GM19238 (cell line): ENCODE data around the gene ZNF705A.
"Not testable (repeated sequence)": the region's sequence is repeated elsewhere in the genome, so short reads cannot be mapped to it uniquely, and the experiment has no call there.

Source experiments
- DNase-seq: peaks from one replicate; pipeline ENCODE4 v3.0.0; 2011; ENCODE audit warnings: low spot score; ENCODE audit not compliant: insufficient read length

Gene ZNF705A

DNA sequence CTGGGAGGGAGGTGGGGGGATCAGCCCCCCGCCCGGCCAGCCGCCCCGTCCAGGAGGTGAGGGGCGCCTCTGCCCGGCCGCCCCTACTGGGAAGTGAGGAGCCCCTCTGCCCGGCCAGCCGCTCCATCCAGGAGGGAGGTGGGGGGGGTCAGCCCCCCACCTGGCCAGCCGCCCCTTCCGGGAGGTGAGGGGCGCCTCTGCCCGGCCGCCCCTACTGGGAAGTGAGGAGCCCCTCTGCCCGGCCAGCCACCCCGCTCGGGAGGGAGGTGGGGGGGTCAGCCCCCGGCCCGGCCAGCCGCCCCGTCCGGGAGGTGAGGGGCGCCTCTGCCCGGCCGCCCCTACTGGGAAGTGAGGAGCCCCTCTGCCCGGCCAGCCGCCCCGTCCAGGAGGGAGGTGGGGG is 27.4 kb downstream of the ZNF705A start:
- DNase-seq: not testable (repeated sequence)

DNA sequence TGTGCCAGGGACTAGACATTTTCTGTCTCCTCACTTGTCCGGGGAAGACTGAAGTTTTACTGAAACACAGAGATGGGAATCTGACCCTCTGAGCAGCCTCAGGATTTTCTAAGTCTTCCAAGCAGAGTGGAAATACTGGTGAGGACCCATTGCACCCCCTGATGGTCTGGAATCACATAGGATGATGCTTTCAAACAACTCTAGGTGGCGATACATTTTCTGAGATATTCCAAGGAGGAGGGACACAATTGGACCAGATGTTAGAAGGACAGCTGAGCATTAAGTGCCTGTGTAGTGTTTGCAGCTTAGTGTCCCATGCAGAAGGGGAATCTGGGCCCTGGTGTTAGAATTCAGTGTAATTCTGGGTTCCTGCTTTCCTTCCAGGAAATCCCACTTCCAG is 31.3 kb downstream of the ZNF705A start:
- DNase-seq: not testable (repeated sequence)

DNA sequence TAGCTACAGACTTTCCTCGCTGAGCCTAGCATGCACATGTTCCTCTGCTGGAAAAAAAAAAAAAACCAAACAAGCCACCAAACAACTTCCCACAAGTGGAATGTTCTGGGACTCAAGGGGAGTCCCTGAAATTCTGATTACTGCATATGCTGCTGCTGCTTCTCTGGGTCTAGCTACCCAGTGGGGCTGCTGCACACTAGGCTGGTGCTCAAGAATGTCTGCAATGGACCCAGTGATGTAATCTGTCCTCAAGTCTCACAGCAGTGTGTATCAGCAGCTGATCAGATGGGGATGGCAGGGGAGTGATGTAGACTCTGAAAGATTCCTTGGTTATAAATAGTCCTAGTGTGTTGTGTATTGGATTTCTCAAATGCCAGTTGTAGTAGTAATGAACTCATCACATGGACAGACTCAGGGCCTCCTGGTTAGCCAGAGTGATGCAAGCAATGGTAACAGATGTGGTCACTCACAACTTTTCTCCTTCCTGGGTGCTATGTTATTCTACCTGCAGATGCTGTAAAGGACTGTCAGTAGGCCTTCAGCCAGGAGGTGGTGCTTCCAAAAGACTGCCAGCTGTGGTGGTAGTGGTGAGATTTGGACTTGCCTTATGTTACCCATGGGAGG is 41.0 kb downstream of the ZNF705A start:
- not testable (repeated sequence) for DNase-seq

DNA sequence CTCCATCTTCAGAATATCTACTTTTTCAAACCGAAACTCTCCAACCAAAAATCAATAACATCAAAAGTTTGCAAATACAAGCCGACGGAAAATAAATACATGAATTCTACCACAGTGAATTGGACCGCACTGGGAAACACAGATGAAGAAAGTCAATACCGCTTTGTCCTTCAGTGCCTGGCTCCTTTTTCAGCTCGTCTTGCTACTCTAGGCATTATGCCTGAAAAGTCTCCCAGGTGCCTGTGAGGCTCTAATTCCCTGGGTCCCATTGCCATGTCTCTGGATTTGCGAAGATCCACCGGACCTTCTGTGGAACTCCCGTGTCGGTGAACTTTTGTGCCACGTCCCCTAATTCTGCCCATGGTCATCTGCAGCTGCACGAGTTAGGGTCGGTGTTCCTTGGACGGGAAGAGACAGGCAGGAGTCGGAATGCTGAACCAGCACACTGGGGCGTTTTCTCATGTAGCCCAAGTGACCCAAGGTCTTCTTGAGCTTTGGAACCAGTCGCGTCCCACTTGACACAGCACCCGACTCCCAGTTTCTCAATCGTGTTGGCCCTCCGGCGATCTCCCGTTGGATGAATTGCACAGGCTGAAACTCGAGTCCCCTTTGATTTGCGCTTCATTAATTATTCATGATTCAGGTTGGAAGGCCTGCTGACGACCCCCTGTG is 62.0 kb downstream of the ZNF705A start:
- DNase-seq: not testable (repeated sequence)

DNA sequence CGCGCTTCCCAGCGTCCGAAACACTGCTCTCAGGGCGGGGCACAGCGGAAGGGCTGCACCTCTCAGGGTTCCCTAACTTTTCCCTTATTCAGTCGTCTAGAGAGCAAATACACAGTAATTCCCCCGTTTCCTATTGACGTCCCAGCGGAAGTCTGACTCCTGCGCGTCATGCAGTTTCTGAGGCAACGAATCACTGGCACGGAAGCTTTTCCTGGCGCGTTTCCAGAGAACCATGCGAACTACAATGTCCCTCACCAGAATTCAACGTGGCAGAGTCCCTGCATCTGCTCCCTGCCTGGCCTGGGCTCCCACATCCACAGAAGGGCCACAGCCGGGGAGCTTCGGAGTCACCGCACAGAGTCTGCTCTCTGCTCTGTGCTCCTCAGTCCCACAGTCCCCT is 64.6 kb downstream of the ZNF705A start:
- not testable (repeated sequence) for DNase-seq

DNA sequence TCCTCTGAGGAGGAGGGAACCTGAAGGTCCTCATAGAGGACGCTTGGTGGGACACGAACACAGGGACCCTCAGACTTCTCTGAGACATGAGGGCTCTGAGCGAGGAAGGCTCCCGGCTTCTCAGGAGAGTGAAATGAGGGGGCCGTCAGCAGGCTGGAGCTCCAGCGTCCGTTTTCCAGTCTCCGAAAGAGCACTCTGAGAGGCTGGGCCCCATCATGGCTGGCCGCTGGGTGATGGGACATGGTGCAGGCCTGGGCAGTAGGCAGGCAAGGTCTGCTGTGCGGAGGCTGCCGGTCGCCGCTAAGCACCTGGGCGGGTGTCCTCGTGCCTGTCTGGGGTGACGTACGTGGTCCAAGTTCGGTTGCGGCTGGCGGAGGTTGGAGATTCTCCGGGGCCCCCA is 65.0 kb downstream of the ZNF705A start:
- not testable (repeated sequence) for DNase-seq

DNA sequence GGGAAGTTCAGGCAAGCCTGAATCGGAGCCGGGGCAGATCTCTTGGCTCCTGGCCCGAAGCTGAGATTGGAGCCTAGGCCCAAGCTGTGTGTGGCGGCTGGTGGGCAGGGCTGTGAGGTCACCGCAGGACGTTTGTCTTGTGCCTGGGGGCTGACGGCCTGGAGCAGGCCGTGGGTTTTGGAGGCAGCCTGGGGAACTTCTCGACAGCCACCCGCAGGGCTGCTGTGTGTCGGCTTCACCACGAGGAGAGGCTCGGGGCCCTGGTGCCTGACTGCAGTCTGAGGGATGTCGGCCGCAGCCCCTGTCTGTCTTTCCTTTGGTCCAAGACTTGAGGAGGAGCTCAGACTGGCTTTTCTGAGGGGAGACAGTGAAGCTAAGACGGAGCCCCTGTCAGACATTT is 65.5 kb downstream of the ZNF705A start:
- DNase-seq: not testable (repeated sequence)

DNA sequence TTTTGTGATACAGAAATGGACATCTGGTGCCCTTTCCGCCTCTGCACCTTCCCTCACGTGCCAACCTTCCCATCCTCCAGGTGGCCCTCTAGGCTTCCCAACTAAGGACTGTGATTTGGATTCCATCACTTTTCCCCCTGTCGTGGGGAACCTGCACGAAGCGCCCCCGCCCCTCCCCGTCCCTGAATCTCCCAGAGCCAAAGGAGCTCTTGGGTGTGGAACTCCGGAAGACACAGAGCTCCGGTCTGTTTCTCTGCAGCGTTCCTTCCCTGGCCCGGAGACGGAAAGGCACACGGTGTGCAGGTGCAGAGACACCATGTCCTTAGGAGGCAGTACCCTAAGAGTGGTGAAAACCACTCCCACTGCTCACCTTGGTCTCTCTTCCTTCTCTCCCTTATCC is 66.8 kb downstream of the ZNF705A start:
- not testable (repeated sequence) for DNase-seq

DNA sequence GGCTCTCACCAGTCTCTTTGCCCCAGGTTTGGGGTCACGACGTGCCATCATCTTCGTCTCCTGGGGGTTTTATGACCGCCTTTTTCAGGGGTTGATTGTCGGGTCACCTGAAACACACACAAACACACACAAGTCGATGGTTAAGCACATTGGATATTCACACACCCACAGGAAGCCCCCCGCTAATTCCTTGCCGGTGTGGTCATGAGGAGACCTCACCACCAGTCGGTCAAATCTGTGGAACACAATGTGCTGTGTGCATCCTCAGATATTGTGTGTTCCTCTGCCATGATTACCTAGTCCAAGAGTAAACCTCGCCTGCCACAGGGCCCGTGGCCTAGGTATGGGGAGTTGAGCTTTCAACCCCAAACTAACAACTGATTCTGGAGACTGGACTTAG is 68.0 kb downstream of the ZNF705A start:
- not testable (repeated sequence) for DNase-seq

DNA sequence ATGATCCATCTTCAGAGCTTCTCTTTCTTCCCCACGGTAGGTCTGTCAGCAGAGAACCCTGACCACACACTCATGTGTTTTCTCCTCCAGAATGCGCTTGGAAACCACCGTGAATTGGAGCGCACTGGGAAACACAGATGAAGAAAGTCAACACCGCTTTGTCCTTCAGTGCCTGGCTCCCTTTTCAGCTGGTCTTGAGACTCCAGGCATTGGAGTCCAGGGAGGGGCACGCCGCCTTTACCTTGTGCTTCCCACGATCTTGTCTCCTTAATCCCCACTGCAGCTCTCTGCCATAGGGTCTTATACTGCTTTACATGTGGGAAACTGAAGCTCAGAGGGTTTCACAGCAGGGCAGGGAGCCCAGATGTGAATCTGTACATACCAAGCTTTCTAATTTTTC is 69.5 kb downstream of the ZNF705A start:
- no peak for DNase-seq

DNA sequence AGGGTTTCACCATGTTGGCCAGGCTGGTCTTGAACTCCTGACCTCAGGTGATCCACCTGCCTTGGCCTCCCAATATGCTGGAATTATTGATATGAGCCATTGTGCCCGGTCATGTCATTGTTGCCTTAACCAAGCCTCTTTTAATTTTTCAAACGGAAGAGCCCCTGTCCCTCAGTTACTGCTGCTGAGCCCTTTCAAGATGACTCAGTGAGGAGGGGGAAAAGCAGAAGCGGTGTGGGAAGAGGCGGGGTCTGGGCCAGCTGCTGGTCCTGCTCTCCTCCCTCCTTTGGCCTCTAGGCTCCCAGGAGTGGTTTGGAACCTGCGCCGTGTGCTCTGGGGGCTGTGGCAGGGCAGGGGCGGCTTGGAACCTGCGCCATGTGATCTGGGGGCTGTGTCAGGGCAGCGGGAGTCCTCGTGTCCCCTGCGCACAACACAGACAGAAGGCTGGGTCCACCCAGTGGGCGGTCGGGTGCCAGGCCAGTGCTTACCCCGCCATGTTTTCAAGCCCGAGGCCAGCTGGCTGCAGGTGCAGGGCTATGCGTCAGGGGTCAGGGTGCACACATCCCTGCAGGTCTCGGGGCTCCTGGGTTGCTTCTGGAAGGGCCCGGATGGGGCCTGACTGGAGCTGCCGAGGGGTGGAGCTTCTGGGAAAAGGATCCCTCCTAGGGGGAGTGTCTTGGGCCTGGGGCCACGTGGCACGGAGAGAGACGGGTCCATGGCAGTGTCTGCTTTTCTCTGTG is 70.3 kb downstream of the ZNF705A start, which contains the start of gene FAM90A1:
FAM90A1 (minus strand) TSS at position 627 of the 740 bp plus-strand sequence. CDS start 2,786 bp downstream, outside the sequence.
- not testable (repeated sequence) for DNase-seq

DNA sequence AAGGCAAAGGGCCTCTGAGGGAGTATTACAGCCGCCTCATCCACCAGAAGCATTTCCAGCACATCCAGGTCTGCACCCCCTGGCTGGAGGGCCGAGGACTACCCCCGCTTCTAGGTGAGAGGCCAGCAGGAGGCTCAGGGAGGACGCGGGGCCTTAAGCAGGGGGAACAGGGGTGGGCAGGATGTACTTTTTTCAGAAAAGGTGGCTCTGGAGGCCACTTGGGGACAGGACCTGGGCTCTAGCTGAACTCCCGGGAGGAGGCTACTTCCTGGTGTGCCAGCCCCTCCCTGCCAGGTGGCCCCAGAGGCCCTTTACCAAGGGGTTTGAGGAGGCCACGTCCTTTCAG is 70.9 kb downstream of the ZNF705A start:
- DNase-seq: not testable (repeated sequence)

DNA sequence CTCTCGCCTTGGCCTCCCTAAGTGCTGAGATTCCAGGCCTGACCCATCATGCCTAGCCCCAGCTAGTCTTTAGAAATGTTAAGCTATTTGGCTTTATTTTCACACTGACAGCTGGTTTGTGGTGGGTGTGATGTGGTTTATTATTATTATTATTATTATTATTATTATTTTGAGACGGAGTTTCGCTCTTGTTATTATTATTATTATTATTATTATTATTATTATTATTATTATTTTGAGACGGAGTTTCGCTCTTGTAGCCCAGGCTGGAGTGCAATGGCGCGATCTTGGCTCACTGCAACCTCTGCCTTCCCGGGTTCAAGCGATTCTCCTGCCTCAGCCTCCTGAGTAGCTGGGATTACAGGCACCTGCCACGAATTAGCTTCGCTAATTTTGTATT is 71.8 kb downstream of the ZNF705A start:
- DNase-seq: not testable (repeated sequence)

DNA sequence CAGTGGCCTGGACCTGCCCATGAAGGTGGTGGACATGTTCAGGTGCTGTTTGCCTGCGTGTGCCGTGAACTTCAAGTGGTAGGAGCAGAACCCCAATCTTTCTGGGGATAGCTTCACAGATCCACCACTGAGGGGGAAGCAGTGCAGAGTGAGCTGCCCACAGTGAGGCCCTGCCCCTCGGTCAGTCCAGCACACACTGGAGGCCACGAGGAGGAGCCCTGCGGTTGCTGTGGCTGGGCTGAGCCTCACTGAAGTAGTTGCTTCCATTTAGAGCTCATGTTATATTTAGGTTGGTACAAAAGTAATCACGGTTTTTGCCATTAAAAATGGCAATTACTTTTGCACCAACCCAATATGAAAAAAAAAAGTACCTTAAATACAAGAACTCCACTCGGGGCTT is 72.7 kb downstream of the ZNF705A start:
- not testable (repeated sequence) for DNase-seq
